ENCODE measurements around the gene SIDT1.

SIDT1 gene

DNA sequence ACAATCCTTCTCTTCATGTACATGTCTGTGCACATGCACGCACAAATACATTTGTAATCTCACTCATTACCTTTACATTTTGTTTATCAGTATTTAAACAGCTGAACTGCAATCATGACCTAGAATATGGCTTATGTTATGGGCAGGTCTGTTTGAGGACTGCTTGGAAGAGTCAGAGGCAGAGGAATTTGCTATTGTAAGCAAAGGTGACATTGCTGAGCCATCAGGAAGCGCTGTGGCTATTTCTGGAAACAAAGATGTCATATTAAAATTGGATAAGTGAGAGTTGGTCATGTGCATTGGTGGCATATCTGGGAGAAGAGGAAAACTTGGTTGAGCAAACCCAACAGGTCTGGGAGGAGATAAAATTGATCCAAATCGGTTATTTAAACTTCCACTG lies 122.5 kb downstream of the SIDT1 start:
- ChIA-PET CTCF (interaction anchor here (1.6 kb wide), 1 partner anchor 8 kb away, joined by 4 read pairs; no protein-coding TSS in a partner anchor), POLR2A (no interaction called here)
- Histone ChIP-seq H3K27me3 (replicated peaks in 2 of 5; ENCODE audit: control insufficient read depth in 4 of 5, insufficient read depth in 5 of 5, low read length in 4 of 5) (no peaks in the 10 kb centered on the region), H3K4me1 (ENCODE audit: control extremely low read depth in 1 of 4, control insufficient read depth in 4 of 4, insufficient read depth in 4 of 4, low read length in 3 of 4) (no peaks in the 10 kb centered on the region), H3K36me3 (ENCODE audit: control insufficient read depth in 4 of 4, insufficient read depth in 4 of 4, low read length in 3 of 4) (peaks cover 7 to 35% (median 22%) of the 10 kb centered on the region in 4 experiments), H3K27ac (ENCODE audit: insufficient read depth in 1 of 2, low read depth in 1 of 2, low read length in 2 of 2, poor library complexity in 1 of 2, severe bottlenecking in 2 of 2) (no peak overlapping the region), H3K4me3 (ENCODE audit: control insufficient read depth in 1 of 7, extremely low read depth in 1 of 7, insufficient read depth in 4 of 7, low read depth in 2 of 7, low read length in 6 of 7) (no peak overlapping the region), H3K9me3 (ENCODE audit: control extremely low read depth in 1 of 5, control insufficient read depth in 4 of 5, insufficient read depth in 2 of 5, low read depth in 1 of 5, low read length in 4 of 5) (peaks cover 0 to 3% (median 0%) of the 10 kb centered on the region in 5 experiments)
- no peak for DNase-seq
- 100% methylated on average over 1 of the region's 3 CpGs for whole genome bisulfite sequencing (ENCODE audit: insufficient coverage)

DNA sequence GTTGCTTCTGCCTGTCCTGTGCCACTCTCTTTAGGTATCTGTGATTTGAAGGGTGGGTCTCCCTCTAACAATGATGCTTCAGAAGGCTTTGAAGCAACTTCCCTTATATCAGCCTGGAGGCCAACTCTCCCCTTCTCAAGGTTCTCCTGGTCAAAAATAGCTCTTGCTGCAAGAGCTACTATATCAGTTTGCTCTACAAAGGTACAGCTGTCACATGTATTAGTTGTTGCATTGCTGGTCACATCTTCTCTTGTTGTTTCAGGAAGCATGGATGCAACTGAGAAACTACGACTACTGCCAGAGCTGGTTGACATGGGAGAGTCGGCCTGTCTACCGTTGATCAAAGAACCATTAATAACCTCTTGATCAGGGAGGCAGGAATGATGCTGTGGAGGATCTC lies 125.8 kb downstream of the SIDT1 start:
- Histone ChIP-seq H3K4me1 (ENCODE audit: control extremely low read depth in 1 of 4, control insufficient read depth in 4 of 4, insufficient read depth in 4 of 4, low read length in 3 of 4) (peaks cover 0 to 11% (median 0%) of the 10 kb centered on the region in 4 experiments), H3K27me3 (replicated peaks in 2 of 5; ENCODE audit: control insufficient read depth in 4 of 5, insufficient read depth in 5 of 5, low read length in 4 of 5) (no peaks in the 10 kb centered on the region), H3K36me3 (ENCODE audit: control insufficient read depth in 4 of 4, insufficient read depth in 4 of 4, low read length in 3 of 4) (peaks cover 9 to 53% (median 38%) of the 10 kb centered on the region in 4 experiments), H3K4me3 (ENCODE audit: control insufficient read depth in 1 of 7, extremely low read depth in 1 of 7, insufficient read depth in 4 of 7, low read depth in 2 of 7, low read length in 6 of 7) (no peak overlapping the region), H3K9me3 (ENCODE audit: control extremely low read depth in 1 of 5, control insufficient read depth in 4 of 5, insufficient read depth in 2 of 5, low read depth in 1 of 5, low read length in 4 of 5) (peaks cover 0 to 3% (median 0%) of the 10 kb centered on the region in 5 experiments), H3K27ac (ENCODE audit: insufficient read depth in 1 of 2, low read depth in 1 of 2, low read length in 2 of 2, poor library complexity in 1 of 2, severe bottlenecking in 2 of 2) (no peak overlapping the region)
- POLR2A ChIA-PET, result no interaction called here
- WGBS (ENCODE audit: insufficient coverage), result 100% methylated on average over 1 of the region's 3 CpGs
- DNase-seq, result no peak
- CTCF ChIA-PET, result interaction anchor here (1.0 to 1.8 kb wide), 2 partner anchors 10 to 28 kb away, joined by 3 to 6 read pairs; no protein-coding TSS in a partner anchor

DNA sequence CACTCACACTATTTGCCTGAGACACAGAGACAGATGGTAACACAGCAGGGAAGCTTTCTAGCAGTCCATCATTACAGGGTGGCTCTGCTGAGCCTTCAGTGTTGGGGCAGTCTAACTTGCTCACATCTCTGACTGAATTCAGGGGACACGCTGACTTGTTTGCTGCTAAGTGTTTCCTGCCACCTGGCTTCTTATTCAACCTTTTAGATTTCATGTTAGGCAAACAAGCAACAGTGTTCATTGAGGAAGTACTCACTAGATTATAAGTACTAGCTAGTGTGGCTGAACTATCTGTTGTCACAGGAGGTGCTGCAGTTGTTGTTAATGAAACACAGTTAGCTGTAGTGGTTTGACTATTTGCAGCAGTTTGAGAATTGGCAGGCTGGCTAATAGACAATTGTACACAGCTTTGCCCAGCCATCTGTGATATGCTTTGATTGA lies 126.8 kb downstream of the SIDT1 start:
- no peak overlapping the region for H3K4me3 ChIP-seq (ENCODE audit: control insufficient read depth in 1 of 7, extremely low read depth in 1 of 7, insufficient read depth in 4 of 7, low read depth in 2 of 7, low read length in 6 of 7)
- peak in 1 of 3 donors; percentile 12 for DNase-seq
- WGBS (ENCODE audit: insufficient coverage), result no CpG with 5 or more reads among the region's 1 CpG
- H3K27me3 ChIP-seq (replicated peaks in 2 of 5; ENCODE audit: control insufficient read depth in 4 of 5, insufficient read depth in 5 of 5, low read length in 4 of 5), result no peaks in the 10 kb centered on the region
- peaks cover 9 to 57% (median 40%) of the 10 kb centered on the region in 4 experiments for H3K36me3 ChIP-seq (ENCODE audit: control insufficient read depth in 4 of 4, insufficient read depth in 4 of 4, low read length in 3 of 4)
- H3K9me3 ChIP-seq (ENCODE audit: control extremely low read depth in 1 of 5, control insufficient read depth in 4 of 5, insufficient read depth in 2 of 5, low read depth in 1 of 5, low read length in 4 of 5), result peaks cover 0 to 3% (median 0%) of the 10 kb centered on the region in 5 experiments
- no peak overlapping the region for H3K27ac ChIP-seq (ENCODE audit: insufficient read depth in 1 of 2, low read depth in 1 of 2, low read length in 2 of 2, poor library complexity in 1 of 2, severe bottlenecking in 2 of 2)
- ChIA-PET POLR2A (no interaction called here), CTCF (interaction anchor here (1.1 to 1.8 kb wide), 2 partner anchors 9 kb away, joined by 3 to 6 read pairs; no protein-coding TSS in a partner anchor)
- peaks cover 0 to 11% (median 0%) of the 10 kb centered on the region in 4 experiments for H3K4me1 ChIP-seq (ENCODE audit: control extremely low read depth in 1 of 4, control insufficient read depth in 4 of 4, insufficient read depth in 4 of 4, low read length in 3 of 4)

DNA sequence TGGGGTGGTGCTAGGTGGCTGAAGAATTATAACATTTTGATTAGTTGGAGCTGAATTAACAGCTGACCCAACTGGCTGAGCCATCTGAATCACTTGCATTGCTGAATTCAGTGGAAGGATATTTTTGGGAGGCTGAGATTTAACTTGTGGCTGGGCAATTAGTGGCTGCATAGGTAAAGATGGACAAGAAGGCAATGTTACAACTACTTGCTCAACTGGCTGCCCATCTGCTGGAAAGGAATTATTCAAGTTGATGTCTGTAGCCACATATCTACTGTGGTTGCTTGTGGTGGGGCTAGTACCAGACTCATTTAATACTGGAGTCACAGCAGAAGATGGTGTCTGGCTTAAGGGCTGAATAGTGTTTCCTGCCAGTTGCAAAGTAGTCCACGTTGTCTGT lies 127.6 kb downstream of the SIDT1 start:
- POLR2A ChIA-PET, result interaction anchor here (0.8 kb wide), 1 partner anchor 39 kb away, joined by 3 read pairs; no protein-coding TSS in a partner anchor
- H3K36me3 ChIP-seq (ENCODE audit: control insufficient read depth in 4 of 4, insufficient read depth in 4 of 4, low read length in 3 of 4), result peaks cover 9 to 59% (median 40%) of the 10 kb centered on the region in 4 experiments
- CTCF ChIA-PET, result interaction anchor here (1.1 to 1.8 kb wide), 2 partner anchors 8 to 10 kb away, joined by 3 to 6 read pairs; no protein-coding TSS in a partner anchor

DNA sequence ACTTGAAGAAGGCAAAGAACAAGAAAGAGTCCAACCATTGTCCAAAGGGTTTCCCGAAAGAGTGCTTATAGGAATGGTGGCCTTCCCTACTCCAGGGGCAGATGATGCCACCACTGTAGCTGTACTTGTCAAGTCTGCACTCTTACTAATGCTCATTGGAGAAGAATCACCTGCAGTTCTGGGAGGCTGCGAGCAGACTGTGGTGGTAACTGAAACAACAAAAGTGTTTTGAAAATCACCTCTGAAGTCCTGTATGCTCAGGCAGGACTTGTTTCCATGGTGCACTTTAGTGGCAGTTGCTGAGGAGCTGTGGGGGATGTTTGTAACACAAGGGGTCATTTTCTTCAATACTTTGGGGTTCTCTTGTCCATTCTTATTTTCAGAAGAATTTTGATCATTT lies 128.1 kb downstream of the SIDT1 start:
- peaks cover 0 to 15% (median 0%) of the 10 kb centered on the region in 4 experiments for H3K4me1 ChIP-seq (ENCODE audit: control extremely low read depth in 1 of 4, control insufficient read depth in 4 of 4, insufficient read depth in 4 of 4, low read length in 3 of 4)
- DNase-seq, result no peak
- CTCF ChIA-PET, result interaction anchor here (1.1 kb wide), 1 partner anchor 35 kb away, joined by 3 read pairs; no protein-coding TSS in a partner anchor
- H3K27me3 ChIP-seq (replicated peaks in 2 of 5; ENCODE audit: control insufficient read depth in 4 of 5, insufficient read depth in 5 of 5, low read length in 4 of 5), result no peaks in the 10 kb centered on the region
- H3K9me3 ChIP-seq (ENCODE audit: control extremely low read depth in 1 of 5, control insufficient read depth in 4 of 5, insufficient read depth in 2 of 5, low read depth in 1 of 5, low read length in 4 of 5), result peaks cover 0 to 3% (median 0%) of the 10 kb centered on the region in 5 experiments
- no peak overlapping the region for H3K27ac ChIP-seq (ENCODE audit: insufficient read depth in 1 of 2, low read depth in 1 of 2, low read length in 2 of 2, poor library complexity in 1 of 2, severe bottlenecking in 2 of 2)
- peaks cover 9 to 59% (median 41%) of the 10 kb centered on the region in 4 experiments for H3K36me3 ChIP-seq (ENCODE audit: control insufficient read depth in 4 of 4, insufficient read depth in 4 of 4, low read length in 3 of 4)
- POLR2A ChIA-PET, result interaction anchor here (0.8 kb wide), 1 partner anchor 39 kb away, joined by 3 read pairs; no protein-coding TSS in a partner anchor
- H3K4me3 ChIP-seq (ENCODE audit: control insufficient read depth in 1 of 7, extremely low read depth in 1 of 7, insufficient read depth in 4 of 7, low read depth in 2 of 7, low read length in 6 of 7), result no peak overlapping the region
- 100% methylated on average over 2 of the region's 2 CpGs for WGBS (ENCODE audit: insufficient coverage)

More for the DNA sequence above, 127.6 kb downstream of the SIDT1 start:
- WGBS (ENCODE audit: insufficient coverage), result 100% methylated on average over 1 of the region's 1 CpG
- no peak overlapping the region for H3K27ac ChIP-seq (ENCODE audit: insufficient read depth in 1 of 2, low read depth in 1 of 2, low read length in 2 of 2, poor library complexity in 1 of 2, severe bottlenecking in 2 of 2)
- peaks cover 0 to 3% (median 0%) of the 10 kb centered on the region in 5 experiments for H3K9me3 ChIP-seq (ENCODE audit: control extremely low read depth in 1 of 5, control insufficient read depth in 4 of 5, insufficient read depth in 2 of 5, low read depth in 1 of 5, low read length in 4 of 5)
- no peaks in the 10 kb centered on the region for H3K27me3 ChIP-seq (replicated peaks in 2 of 5; ENCODE audit: control insufficient read depth in 4 of 5, insufficient read depth in 5 of 5, low read length in 4 of 5)
- H3K4me3 ChIP-seq (ENCODE audit: control insufficient read depth in 1 of 7, extremely low read depth in 1 of 7, insufficient read depth in 4 of 7, low read depth in 2 of 7, low read length in 6 of 7), result no peak overlapping the region
- DNase-seq, result no peak
- peaks cover 0 to 14% (median 0%) of the 10 kb centered on the region in 4 experiments for H3K4me1 ChIP-seq (ENCODE audit: control extremely low read depth in 1 of 4, control insufficient read depth in 4 of 4, insufficient read depth in 4 of 4, low read length in 3 of 4)

DNA sequence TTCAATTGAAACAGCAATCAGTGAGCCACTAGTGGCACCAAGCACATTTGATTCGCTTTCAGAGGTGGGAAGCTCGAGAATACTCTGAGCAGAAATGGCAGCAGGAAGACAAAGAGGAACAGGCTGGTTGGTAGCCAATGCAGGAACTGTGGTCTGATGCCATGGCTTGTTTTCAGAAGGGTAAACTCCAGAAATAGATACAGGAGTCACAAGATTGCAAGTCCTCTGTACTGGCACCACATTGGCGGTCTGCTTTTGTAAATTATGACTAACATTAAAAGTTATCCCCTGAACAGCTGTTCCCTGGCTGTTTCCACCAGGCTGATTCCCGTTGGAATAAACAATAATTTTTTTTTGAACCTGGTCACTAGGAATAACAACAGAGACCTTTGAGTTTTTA lies 128.5 kb downstream of the SIDT1 start:
- CTCF ChIA-PET, result interaction anchor here (1.1 kb wide), 1 partner anchor 36 kb away, joined by 3 read pairs; no protein-coding TSS in a partner anchor

DNA sequence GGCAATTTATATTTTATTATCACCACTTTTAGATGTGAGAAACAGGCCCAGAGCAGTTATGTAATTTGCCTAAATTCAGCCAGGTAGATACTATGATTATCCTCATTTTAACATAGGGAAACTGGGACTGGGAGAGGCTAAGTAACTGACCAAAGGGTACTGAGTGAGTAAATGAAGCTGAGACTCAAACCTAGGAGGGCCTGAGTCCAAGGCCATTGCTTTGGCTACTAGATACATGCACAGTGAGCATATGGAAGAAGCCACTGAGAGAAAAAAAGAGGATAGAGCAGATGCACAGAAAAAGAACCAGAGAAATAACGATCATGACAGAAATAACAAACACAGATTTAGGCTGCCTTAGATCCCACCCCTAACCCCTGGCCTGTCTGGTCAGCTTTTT lies 130.5 kb downstream of the SIDT1 start:
- Histone ChIP-seq H3K27ac (ENCODE audit: insufficient read depth in 1 of 2, low read depth in 1 of 2, low read length in 2 of 2, poor library complexity in 1 of 2, severe bottlenecking in 2 of 2) (no peak overlapping the region), H3K36me3 (ENCODE audit: control insufficient read depth in 4 of 4, insufficient read depth in 4 of 4, low read length in 3 of 4) (peaks cover 7 to 43% (median 35%) of the 10 kb centered on the region in 4 experiments), H3K27me3 (replicated peaks in 2 of 5; ENCODE audit: control insufficient read depth in 4 of 5, insufficient read depth in 5 of 5, low read length in 4 of 5) (no peaks in the 10 kb centered on the region), H3K9me3 (ENCODE audit: control extremely low read depth in 1 of 5, control insufficient read depth in 4 of 5, insufficient read depth in 2 of 5, low read depth in 1 of 5, low read length in 4 of 5) (no peaks in the 10 kb centered on the region), H3K4me3 (ENCODE audit: control insufficient read depth in 1 of 7, extremely low read depth in 1 of 7, insufficient read depth in 4 of 7, low read depth in 2 of 7, low read length in 6 of 7) (no peak overlapping the region), H3K4me1 (ENCODE audit: control extremely low read depth in 1 of 4, control insufficient read depth in 4 of 4, insufficient read depth in 4 of 4, low read length in 3 of 4) (peaks cover under 1 to 27% (median 7%) of the 10 kb centered on the region in 4 experiments)
- CTCF ChIA-PET, result interaction anchor here (0.8 to 1.2 kb wide), 4 partner anchors 9 to 13 kb away, joined by 3 to 4 read pairs (median 4); no protein-coding TSS in a partner anchor
- WGBS (ENCODE audit: insufficient coverage), result 100% methylated on average over 1 of the region's 1 CpG
- POLR2A ChIA-PET, result no interaction called here
- no peak for DNase-seq

More for the DNA sequence above, 128.5 kb downstream of the SIDT1 start:
- 83% methylated on average over 4 of the region's 4 CpGs for WGBS (ENCODE audit: insufficient coverage)
- POLR2A ChIA-PET, result interaction anchor here (0.8 kb wide), 1 partner anchor 38 kb away, joined by 3 read pairs; no protein-coding TSS in a partner anchor
- Histone ChIP-seq H3K36me3 (ENCODE audit: control insufficient read depth in 4 of 4, insufficient read depth in 4 of 4, low read length in 3 of 4) (peaks cover 9 to 56% (median 39%) of the 10 kb centered on the region in 4 experiments), H3K9me3 (ENCODE audit: control extremely low read depth in 1 of 5, control insufficient read depth in 4 of 5, insufficient read depth in 2 of 5, low read depth in 1 of 5, low read length in 4 of 5) (peaks cover 0 to 3% (median 0%) of the 10 kb centered on the region in 5 experiments), H3K27ac (ENCODE audit: insufficient read depth in 1 of 2, low read depth in 1 of 2, low read length in 2 of 2, poor library complexity in 1 of 2, severe bottlenecking in 2 of 2) (no peak overlapping the region), H3K4me3 (ENCODE audit: control insufficient read depth in 1 of 7, extremely low read depth in 1 of 7, insufficient read depth in 4 of 7, low read depth in 2 of 7, low read length in 6 of 7) (no peak overlapping the region), H3K27me3 (replicated peaks in 2 of 5; ENCODE audit: control insufficient read depth in 4 of 5, insufficient read depth in 5 of 5, low read length in 4 of 5) (no peaks in the 10 kb centered on the region), H3K4me1 (ENCODE audit: control extremely low read depth in 1 of 4, control insufficient read depth in 4 of 4, insufficient read depth in 4 of 4, low read length in 3 of 4) (peaks cover 0 to 15% (median 0%) of the 10 kb centered on the region in 4 experiments)
- DNase-seq, result no peak
